Large intestine (tissue), 3 donors: Measurements from ENCODE around the gene C18orf32. TPM values are rescaled to one million over a fixed set of nuclear protein-coding genes. Genes with fewer than 3 reads are reported as not detected.
"Not testable (repeated sequence)": the region's sequence is repeated elsewhere in the genome, so short reads cannot be mapped to it uniquely, and the experiment has no call there.

Experiments
- DNase-seq, 2 donors: peaks; one replicate each; pipeline versions ENCODE4 v3.0.0 to v3.0.0-alpha.2; 2013
- H3K27ac ChIP-seq: one replicate; pipeline ENCODE4 v1.5.1; 2013; ENCODE audit warnings: low read length
- H3K27me3 ChIP-seq: 2 replicates; pipeline ENCODE4 v1.6.1; 2013; ENCODE audit warnings: low read length; ENCODE audit not compliant: control insufficient read depth, insufficient read depth
- H3K36me3 ChIP-seq: 2 replicates; pipeline ENCODE4 v1.6.1; 2013; ENCODE audit warnings: low read length; ENCODE audit not compliant: control insufficient read depth, insufficient read depth
- H3K4me1 ChIP-seq: one replicate; pipeline ENCODE4 v1.6.1; 2013; ENCODE audit warnings: low read length; ENCODE audit not compliant: control insufficient read depth, insufficient read depth
- H3K4me3 ChIP-seq: one replicate; pipeline ENCODE4 v1.5.1; 2013; ENCODE audit warnings: low read length
- H3K9me3 ChIP-seq: one replicate; pipeline ENCODE4 v1.6.1; 2013; ENCODE audit warnings: mild to moderate bottlenecking, low read depth, low read length, moderate library complexity; ENCODE audit not compliant: control insufficient read depth
- WGBS: methylation state at CpG from one replicate; pipeline ENCODE4 v1.1.5; 2013; ENCODE audit warnings: low lambda C conversion rate; ENCODE audit not compliant: insufficient coverage; 5-methylcytosine and 5-hydroxymethylcytosine counted together
- polyA plus RNA-seq: library from polyadenylated mRNA; unstranded; fragments of 120-200 nt; gene quantifications from one replicate; pipeline ENCODE4 v1.2.1, GENCODE V29; 2013

The C18orf32 gene
- polyA plus RNA-seq, 1 donor, result 48.8 TPM

GRCh38 chr18:49456794-49457193 lies 30.2 kb downstream of the C18orf32 start:
- Histone ChIP-seq H3K27me3 (no peaks in the 10 kb centered on the region), H3K4me1 (peaks cover 5% of the 10 kb centered on the region), H3K9me3 (peaks cover 4% of the 10 kb centered on the region), H3K36me3 (no peaks in the 10 kb centered on the region), H3K4me3 (no peak overlapping the region), H3K27ac (no peak overlapping the region)
- no CpG with 5 or more reads among the region's 1 CpG for WGBS
- DNase-seq, result peak in 1 of 2 donors; percentile 48

DNA sequence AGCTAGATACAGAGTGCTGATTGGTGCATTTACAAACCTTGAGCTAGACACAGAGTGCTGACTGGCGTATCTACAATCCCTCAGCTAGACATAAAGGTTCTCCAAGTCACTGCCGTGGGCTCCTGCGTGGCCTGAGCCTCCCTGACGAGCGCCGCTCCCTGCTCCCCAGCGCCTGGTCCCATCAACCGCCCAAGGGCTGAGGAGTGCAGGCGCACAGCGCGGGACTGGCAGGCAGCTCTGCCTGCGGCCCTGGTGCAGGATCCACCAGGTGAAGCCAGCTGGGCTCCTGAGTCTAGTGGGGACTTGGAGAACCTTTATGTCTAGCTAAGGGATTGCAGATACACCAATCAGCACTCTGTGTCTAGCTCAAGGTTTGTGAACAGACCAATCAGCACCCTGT lies 34.5 kb downstream of the C18orf32 start:
- H3K4me1 ChIP-seq, H3K27me3 ChIP-seq, H3K27ac ChIP-seq, H3K4me3 ChIP-seq, H3K36me3 ChIP-seq, DNase-seq: not testable (repeated sequence)
- peaks cover 11% of the 10 kb centered on the region for H3K9me3 ChIP-seq
- no CpG with 5 or more reads among the region's 12 CpGs for WGBS

DNA sequence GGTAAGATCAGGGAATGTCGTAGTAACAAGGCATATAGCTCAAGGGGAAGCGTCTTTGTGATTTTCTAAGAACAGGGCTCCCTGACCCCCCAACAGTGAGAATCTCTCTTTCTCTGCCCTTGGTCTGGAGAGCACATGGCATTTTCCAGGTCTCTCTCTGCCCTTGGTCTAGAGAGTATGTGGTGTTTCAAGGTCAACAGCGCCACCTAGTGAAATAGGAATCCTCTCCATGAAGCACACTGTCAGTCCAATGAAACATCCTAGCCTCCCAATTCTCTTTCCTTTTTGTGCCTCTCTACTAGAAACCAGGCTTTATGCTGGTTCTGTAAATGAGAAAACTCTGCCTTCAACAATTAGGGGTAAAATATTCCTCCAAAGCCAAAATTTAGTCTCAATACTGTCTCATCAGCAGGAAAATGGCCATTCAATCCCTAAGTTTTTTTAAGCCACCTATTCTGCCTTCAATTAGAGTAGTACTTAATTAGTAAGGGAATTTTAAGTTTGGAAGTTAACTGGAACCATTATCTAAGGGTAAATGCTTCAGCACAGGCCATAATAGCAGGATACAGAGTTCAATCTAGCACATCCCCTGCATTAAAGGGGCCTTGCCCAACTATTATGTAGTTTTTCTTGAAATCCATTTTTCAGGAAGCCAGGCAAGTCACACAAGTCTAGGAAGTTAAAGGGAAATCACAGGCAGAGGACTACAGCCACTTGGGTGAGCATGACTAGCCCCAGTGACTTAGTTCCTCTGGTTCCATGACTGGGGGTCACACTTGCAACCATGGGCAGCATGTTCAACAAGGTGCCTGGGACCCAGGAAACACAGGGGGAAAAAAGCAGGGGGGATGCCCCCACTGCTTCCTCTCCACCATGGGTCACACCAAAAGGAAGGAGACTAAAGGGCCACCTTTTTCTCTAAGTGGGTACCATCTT lies 39.0 kb downstream of the C18orf32 start:
- DNase-seq, result peak in 1 of 2 donors; percentile 11
- no peaks in the 10 kb centered on the region for H3K36me3 ChIP-seq

DNA sequence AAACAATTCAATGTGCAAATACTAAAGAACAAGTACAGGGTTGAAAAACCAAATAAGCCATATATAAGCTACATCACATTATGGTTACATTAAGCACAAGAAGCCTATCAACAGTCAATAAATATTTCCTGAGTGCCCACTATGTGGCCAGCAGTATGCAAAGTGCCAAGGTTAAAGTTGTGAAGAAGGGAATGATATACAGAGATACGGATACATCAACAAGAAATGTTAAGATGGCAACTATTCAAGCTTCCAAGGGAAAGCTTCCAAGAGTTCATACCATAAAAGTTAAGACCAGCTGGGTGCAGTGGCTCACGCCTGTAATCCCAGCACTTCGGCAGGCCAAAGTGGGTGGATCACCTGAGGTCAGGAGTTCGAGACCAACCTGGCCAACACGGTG lies 40.6 kb downstream of the C18orf32 start:
- H3K27ac ChIP-seq, result no peak overlapping the region

More for the DNA sequence above, 39.0 kb downstream of the C18orf32 start:
- WGBS, result no CpG with 5 or more reads among the region's 3 CpGs
- Histone ChIP-seq H3K27me3 (no peaks in the 10 kb centered on the region), H3K4me3 (no peak overlapping the region), H3K9me3 (peaks cover 14% of the 10 kb centered on the region), H3K27ac (no peak overlapping the region), H3K4me1 (no peaks in the 10 kb centered on the region)

DNA sequence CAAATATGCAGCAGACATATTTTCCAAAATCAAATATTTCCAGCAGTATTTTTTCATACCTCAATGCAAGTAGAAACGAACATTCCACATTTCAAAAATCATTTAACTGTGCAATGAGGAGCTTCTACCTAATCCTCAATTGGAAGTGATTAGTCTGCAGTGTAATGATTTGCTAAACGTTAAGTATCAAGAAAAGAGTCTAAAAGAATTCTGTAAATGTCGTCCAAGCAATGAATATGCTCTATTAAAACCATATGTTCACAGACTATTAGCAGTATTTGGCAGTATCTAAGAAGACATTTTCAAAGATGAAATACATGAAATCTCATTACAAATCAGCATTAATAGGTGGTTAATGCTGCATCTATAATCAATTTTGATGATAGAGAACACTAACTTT lies 42.5 kb downstream of the C18orf32 start:
- H3K27ac ChIP-seq, result no peak overlapping the region
- WGBS, result 100% methylated on average over 1 of the region's 3 CpGs
- no peaks in the 10 kb centered on the region for H3K4me1 ChIP-seq

More for the DNA sequence above, 40.6 kb downstream of the C18orf32 start:
- Histone ChIP-seq H3K27me3 (no peaks in the 10 kb centered on the region), H3K4me1 (no peaks in the 10 kb centered on the region), H3K4me3 (no peak overlapping the region), H3K36me3 (no peaks in the 10 kb centered on the region), H3K9me3 (peaks cover 10% of the 10 kb centered on the region)
- no CpG with 5 or more reads among the region's 5 CpGs for WGBS
- DNase-seq, result no peak

DNA sequence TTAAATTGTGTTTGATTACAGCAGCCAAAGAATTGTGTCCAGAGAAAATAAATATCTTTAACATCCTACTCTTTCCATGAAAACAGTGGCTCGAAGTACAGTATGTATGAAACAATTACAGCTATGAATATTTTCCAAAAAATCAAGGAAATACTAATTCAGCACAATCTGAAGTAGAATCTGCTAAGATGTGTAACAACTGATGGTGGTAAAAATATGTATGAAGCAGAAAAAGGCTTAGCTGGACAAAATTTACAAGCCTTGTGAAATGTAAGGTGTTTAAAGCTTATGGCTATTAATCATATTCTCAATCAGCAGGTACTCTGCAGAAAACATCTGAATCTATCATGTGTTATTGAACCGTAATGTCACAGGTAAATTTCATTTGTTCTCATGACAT lies 43.2 kb downstream of the C18orf32 start:
- Histone ChIP-seq H3K27me3 (no peaks in the 10 kb centered on the region), H3K27ac (no peak overlapping the region), H3K4me1 (no peaks in the 10 kb centered on the region), H3K36me3 (no peaks in the 10 kb centered on the region), H3K4me3 (no peak overlapping the region), H3K9me3 (peaks cover 9% of the 10 kb centered on the region)
- DNase-seq, result no peak
- WGBS, result 80% methylated on average over 1 of the region's 2 CpGs

More for the DNA sequence above, 42.5 kb downstream of the C18orf32 start:
- no peak for DNase-seq
- Histone ChIP-seq H3K4me3 (no peak overlapping the region), H3K36me3 (no peaks in the 10 kb centered on the region), H3K9me3 (peaks cover 10% of the 10 kb centered on the region), H3K27me3 (no peaks in the 10 kb centered on the region)

DNA sequence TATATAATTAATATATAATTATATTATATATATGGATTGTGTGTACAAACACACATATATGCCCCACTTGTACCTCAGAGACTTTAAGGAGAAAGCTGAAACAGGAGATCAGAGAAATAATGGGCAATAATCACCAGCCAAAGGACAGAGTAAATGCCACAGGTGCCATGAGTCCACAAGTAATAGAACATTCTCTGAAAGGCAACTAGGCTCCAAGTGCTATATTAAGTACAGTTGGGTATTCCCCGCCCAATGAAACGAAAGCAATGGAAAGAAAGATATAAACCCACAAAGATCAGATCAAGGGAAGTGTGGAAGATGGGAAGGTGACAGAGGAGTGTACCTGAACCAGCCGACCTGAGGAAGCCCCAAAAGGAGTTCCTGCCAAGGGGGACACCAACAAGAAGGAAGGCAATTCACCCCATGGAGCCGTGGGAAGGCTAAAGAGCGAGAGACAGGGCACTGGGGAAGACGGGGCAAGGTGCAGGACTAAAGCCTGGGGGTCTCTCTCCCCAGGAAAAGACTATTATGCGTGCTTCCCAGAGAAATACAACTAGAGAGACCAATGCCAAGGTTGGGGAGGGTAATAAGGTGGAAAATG lies 45.6 kb downstream of the C18orf32 start:
- Histone ChIP-seq H3K36me3 (no peaks in the 10 kb centered on the region), H3K4me1 (no peaks in the 10 kb centered on the region), H3K27ac (no peak overlapping the region), H3K9me3 (no peaks in the 10 kb centered on the region), H3K4me3 (no peak overlapping the region), H3K27me3 (no peaks in the 10 kb centered on the region)
- no peak for DNase-seq
- 100% methylated on average over 2 of the region's 7 CpGs for WGBS

- no peaks in the 10 kb centered on the region for H3K4me1 ChIP-seq
- H3K9me3 ChIP-seq, result no peaks in the 10 kb centered on the region
- no peak for DNase-seq
- no peak overlapping the region for H3K4me3 ChIP-seq
- no CpG with 5 or more reads among the region's 1 CpG for WGBS
- H3K27ac ChIP-seq, result no peak overlapping the region
- H3K27me3 ChIP-seq, result no peaks in the 10 kb centered on the region
- no peaks in the 10 kb centered on the region for H3K36me3 ChIP-seq
These were observed 51.9 kb downstream of the C18orf32 start for GRCh38 chr18:49435170-49435569.

DNA sequence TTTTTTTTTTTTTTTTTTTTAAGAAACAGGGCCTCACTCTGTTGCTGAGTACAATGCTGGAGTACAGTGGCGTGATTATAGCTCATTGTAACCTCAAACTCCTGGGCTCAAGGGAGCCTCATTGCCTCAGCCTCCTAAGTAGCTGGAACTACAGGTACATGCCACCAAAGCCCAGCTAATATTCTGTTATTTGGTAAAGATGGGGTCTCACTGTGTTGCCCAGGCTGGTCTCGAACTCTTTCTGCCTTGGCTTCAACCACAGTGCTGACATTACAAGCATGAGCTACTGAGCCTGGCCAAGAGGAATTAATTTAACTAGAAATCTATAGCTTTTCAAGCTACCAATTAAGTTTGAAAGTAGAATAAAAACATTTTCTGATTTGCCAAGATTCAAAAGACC lies 54.4 kb downstream of the C18orf32 start:
- Histone ChIP-seq H3K27ac (no peak overlapping the region), H3K4me1 (no peaks in the 10 kb centered on the region), H3K4me3 (no peak overlapping the region), H3K9me3 (no peaks in the 10 kb centered on the region), H3K27me3 (no peaks in the 10 kb centered on the region), H3K36me3 (peaks cover 7% of the 10 kb centered on the region)
- DNase-seq, result no peak
- 100% methylated on average over 1 of the region's 2 CpGs for WGBS

GRCh38 chr18:49431165-49431962 lies 55.7 kb downstream of the C18orf32 start:
- Histone ChIP-seq H3K4me1 (no peaks in the 10 kb centered on the region), H3K9me3 (no peaks in the 10 kb centered on the region), H3K36me3 (peaks cover 8% of the 10 kb centered on the region), H3K27ac (no peak overlapping the region), H3K4me3 (no peak overlapping the region), H3K27me3 (no peaks in the 10 kb centered on the region)
- 83% methylated on average over 1 of the region's 6 CpGs for WGBS
- DNase-seq, result no peak
